Calu3 (cell line): ENCODE results near the gene INHBC. TPM values are rescaled to one million over a fixed set of nuclear protein-coding genes. Genes with fewer than 3 reads are reported as not detected.
A peak's percentile ranks its signal among the peaks of the same experiment; 100 is the strongest.

Experiments
- BruUV-seq: library from RNA; stranded (reverse); fragments of 400-500 nt; replicated peaks from 2 replicates; lab custom pipeline; 2021; lab: Mats Ljungman, UMichigan
- CTCF ChIA-PET: fragments of 300-600 bp; sonication (Branson Sonifier 250); formaldehyde crosslinking; loops from one replicate; lab custom pipeline; 2022; ENCODE audit warnings: antibody characterized with exemption; lab: Charles Lee
- DNase-seq: peaks from one replicate; pipeline ENCODE4 v3.0.0; 2022
- H3K27ac Mint-ChIP-seq: one replicate; pipeline ENCODE4 v1.8.0; 2022; ENCODE audit warnings: mixed read lengths; ENCODE audit not compliant: unreplicated experiment
- H3K27me3 Mint-ChIP-seq: one replicate; pipeline ENCODE4 v1.8.0; 2022; ENCODE audit warnings: mixed read lengths; ENCODE audit not compliant: unreplicated experiment
- H3K36me3 Mint-ChIP-seq: one replicate; pipeline ENCODE4 v1.8.0; 2022; ENCODE audit warnings: mild to moderate bottlenecking, moderate library complexity, mixed read lengths; ENCODE audit not compliant: insufficient read depth, unreplicated experiment
- H3K4me1 Mint-ChIP-seq: one replicate; pipeline ENCODE4 v1.8.0; 2022; ENCODE audit warnings: mild to moderate bottlenecking, low read depth, mixed read lengths; ENCODE audit not compliant: unreplicated experiment
- H3K4me3 Mint-ChIP-seq: one replicate; pipeline ENCODE4 v1.8.0; 2022; ENCODE audit warnings: mild to moderate bottlenecking, low read depth, moderate library complexity, mixed read lengths; ENCODE audit not compliant: unreplicated experiment
- H3K9me3 Mint-ChIP-seq: one replicate; pipeline ENCODE4 v1.8.0; 2022; ENCODE audit warnings: low read depth, mixed read lengths; ENCODE audit not compliant: unreplicated experiment
- CTCF ChIP-seq: fragments of 200-600 bp; IDR thresholded peaks from one replicate; pipeline ENCODE4 v1.8.0; 2022; ENCODE audit warnings: antibody characterized with exemption; ENCODE audit not compliant: unreplicated experiment
- intact Hi-C: fragments of 100-400 bp; cut with micrococcal nuclease; formaldehyde crosslinking; loops from one replicate; pipeline ENCODE4 v1.10.0; 2022; ENCODE audit not compliant: unreplicated experiment
- total RNA-seq: library from RNA; stranded (reverse); gene quantifications from 2 replicates; pipeline ENCODE4 v1.2.3, GENCODE V29; 2022

Gene INHBC
- total RNA-seq, 1 experiment from 2014 or later, result not detected

GRCh38 chr12:57454213-57454565 is 19.6 kb downstream of the INHBC start:
- CTCF ChIA-PET, result interaction anchor here (0.9 to 2.9 kb wide), 3 partner anchors 19 to 193 kb away, joined by 3 to 8 read pairs (median 3); no protein-coding TSS in a partner anchor

GRCh38 chr12:57454566-57455373 is 20.2 kb downstream of the INHBC start, which contains the start of gene INHBE:
TSS of gene INHBE (plus strand) at chr12:57455307. CDS start at chr12:57455537, 230 bp downstream.
- peaks cover 22% of the 10 kb centered on the region for H3K36me3 Mint-ChIP-seq
- CTCF ChIA-PET, result interaction anchor here (0.6 to 2.9 kb wide), 9 partner anchors 11 to 193 kb away, joined by 3 to 16 read pairs (median 5); no protein-coding TSS in a partner anchor
- H3K4me3 Mint-ChIP-seq, result peak within 1 kb of the TSS; percentile 8
- TF ChIP-seq CTCF, result no peak
- peak within 1 kb of the TSS; percentile 21 for H3K27ac Mint-ChIP-seq
- BruUV-seq, result no TSS peak
- H3K9me3 Mint-ChIP-seq, result no peaks in the 10 kb centered on the region
- peaks cover 29% of the 10 kb centered on the region for H3K27me3 Mint-ChIP-seq
- H3K4me1 Mint-ChIP-seq, result peaks cover 46% of the 10 kb centered on the region
- intact Hi-C loops, result loop anchor here (5.0 to 10.0 kb wide), 2 partner anchors 170 to 242 kb away; no protein-coding TSS in a partner anchor
- DNase-seq, result peak; percentile 58

More at GRCh38 chr12:57454213-57454565, 19.6 kb downstream of the INHBC start:
- Mint-ChIP-seq H3K9me3 (no peaks in the 10 kb centered on the region), H3K4me3 (no peak overlapping the region), H3K36me3 (peaks cover 16% of the 10 kb centered on the region), H3K27ac (peak overlapping the region; percentile 21), H3K27me3 (peaks cover 27% of the 10 kb centered on the region), H3K4me1 (peaks cover 40% of the 10 kb centered on the region)
- no peak for DNase-seq
- BruUV-seq, result no TSS peak
- intact Hi-C loops, result loop anchor here (10.0 kb wide), 1 partner anchor 171 kb away; no protein-coding TSS in a partner anchor
- TF ChIP-seq CTCF, result no peak

GRCh38 chr12:57455374-57456144 is 21.0 kb downstream of the INHBC start:
- H3K4me1 Mint-ChIP-seq, result peaks cover 46% of the 10 kb centered on the region
- peaks cover 29% of the 10 kb centered on the region for H3K36me3 Mint-ChIP-seq
- intact Hi-C loops, result loop anchor here (5.0 to 10.0 kb wide), 2 partner anchors 169 to 243 kb away; no protein-coding TSS in a partner anchor
- no TSS peak for BruUV-seq
- no peak for TF ChIP-seq CTCF
- CTCF ChIA-PET, result interaction anchor here (0.6 to 2.9 kb wide), 9 partner anchors 10 to 190 kb away, joined by 3 to 16 read pairs (median 5); no protein-coding TSS in a partner anchor
- DNase-seq, result no peak
- H3K27ac Mint-ChIP-seq, result no peak overlapping the region
- H3K27me3 Mint-ChIP-seq, result peaks cover 29% of the 10 kb centered on the region
- peak overlapping the region; percentile 8 for H3K4me3 Mint-ChIP-seq
- no peaks in the 10 kb centered on the region for H3K9me3 Mint-ChIP-seq

- DNase-seq, result peak; percentile 68
- intact Hi-C loops, result loop anchor here (5.0 to 10.0 kb wide), 2 partner anchors 169 to 244 kb away; no protein-coding TSS in a partner anchor
- Mint-ChIP-seq H3K9me3 (no peaks in the 10 kb centered on the region), H3K27ac (no peak overlapping the region), H3K27me3 (peaks cover 30% of the 10 kb centered on the region), H3K4me1 (peaks cover 46% of the 10 kb centered on the region), H3K36me3 (peaks cover 29% of the 10 kb centered on the region), H3K4me3 (peak overlapping the region; percentile 8)
- peak; percentile 83 for TF ChIP-seq CTCF
- no TSS peak for BruUV-seq
- CTCF ChIA-PET, result interaction anchor here (0.6 to 1.8 kb wide), 4 partner anchors 12 to 190 kb away, joined by 3 to 16 read pairs (median 5); no protein-coding TSS in a partner anchor
Measured at GRCh38 chr12:57456145-57456700, 21.6 kb downstream of the INHBC start.
